Pancreas (tissue), 10 donors: ENCODE data around the gene BCR. TPM values are rescaled to one million over a fixed set of nuclear protein-coding genes. Genes with fewer than 3 reads are reported as not detected.

Experiments used
- ATAC-seq, 4 donors: fragments of 200-7000 bp; cut with Tn5 transposase; one replicate each; pipeline versions ENCODE4 v1.8.0 to v1.9.1; 2020; ENCODE audit warnings: mild to moderate bottlenecking in 4 of 4, moderate library complexity in 4 of 4
- DNase-seq, 6 donors: peaks; one replicate each; pipeline ENCODE4 v3.0.0-alpha.2; 2020
- FAIRE-seq: peaks from 2 replicates; lab custom pipeline; 2012; peaks lifted over from hg19 to GRCh38; lab: Jason Lieb, UNC
- H3K27ac ChIP-seq, 4 donors: fragments of 200-600 bp; sonication (generic); 1 replicate in 3 of 4; 2 replicates in 1 of 4; pipeline versions ENCODE4 v1.5.0 to v1.8.0; 2020
- H3K27me3 ChIP-seq, 4 donors: fragments of 200-600 bp; one replicate each; pipeline ENCODE4 v1.8.0; 2021
- H3K36me3 ChIP-seq, 3 donors: fragments of 200-600 bp; sonication (generic) in 1 of 3; one replicate each; pipeline versions ENCODE4 v1.5.0 to v1.8.0; 2020 to 2021
- H3K4me1 ChIP-seq, 3 donors: fragments of 200-600 bp; one replicate each; pipeline ENCODE4 v1.8.0; 2021
- H3K4me3 ChIP-seq, 4 donors: fragments of 200-600 bp; sonication (generic) in 2 of 4; one replicate each; pipeline versions ENCODE4 v1.5.0 to v1.8.0; 2020 to 2021
- H3K9me3 ChIP-seq, 4 donors: fragments of 200-600 bp; one replicate each; pipeline ENCODE4 v1.8.0; 2021
- CTCF ChIP-seq, 4 donors: fragments of 200-600 bp; sonication (generic) in 3 of 4; IDR thresholded peaks; one replicate each; pipeline versions ENCODE4 v1.5.0 to v1.8.0; 2021; ENCODE audit warnings: antibody characterized with exemption in 4 of 4
- WGBS, 2 donors: extraction: QIAGEN DNeasy Blood & Tissue Kit; methylation state at CpG; one replicate each; pipeline ENCODE4 v1.1.7; 2013; 5-methylcytosine and 5-hydroxymethylcytosine counted together
- intact Hi-C, 3 donors: fragments of 100-400 bp; cut with DNase I; formaldehyde crosslinking; loops; one replicate each; pipeline versions ENCODE4 v1.11.1 to v1.14.2; 2022
- polyA plus RNA-seq, 2 donors: library from polyadenylated mRNA; stranded (reverse); fragments of 200-250 nt; gene quantifications; one replicate each; pipeline ENCODE4 v1.2.3, GENCODE V29; 2013
- total RNA-seq, 6 donors: library from RNA; stranded (reverse); fragmentation: NEBNext Ultra II Directional in 4 of 6; extraction: Animal tissue kit (Norgen Biotek cat#: 25700) in 4 of 6; gene quantifications; one replicate each; pipeline versions ENCODE4 v1.2.1 to v1.2.4, GENCODE V29; 2021 to 2023
- donor health status: healthy with polysubstance abuse.
- donor health status: DM: no; HTN: no; CAD: no; lungs with moderate emphysema.
- donor health status: DM: no; HTN: no; CAD: no.
- donor health status: control.
- donor health status: control.
- donor health status: Bipolar disorder and iron deficiency.
- donor health status: DM: yes; HTN: yes; CAD: no.
- donor health status: DM: no; HTN: no; CAD: no.
- donor health status: DM: no; HTN: no; CAD: no.
- donor health status: DM: yes; HTN: yes; CAD: no.

Gene BCR
- total and polyA plus RNA-seq, 8 donors, result 15.5 to 35.9 (median 18.1) TPM

- DNase-seq (peak in 2 of 6 donors; percentile 46 to 58), ATAC-seq (peak; percentile 56 to 73 (median 61)), FAIRE-seq (no peak)
- H3K27ac ChIP-seq, result peak overlapping the region; percentile 52 to 80 (median 74)
- H3K4me1 ChIP-seq, result peaks cover 18 to 37% (median 19%) of the 10 kb centered on the region in 3 donors
- no peaks in the 10 kb centered on the region for H3K27me3 ChIP-seq
- no peak for TF ChIP-seq CTCF (IDR thresholded peaks at IDR 0.05)
- H3K36me3 ChIP-seq, result no peaks in the 10 kb centered on the region
- 26 to 32% methylated on average over 5 of the region's 5 CpGs for WGBS, 2 donors
- H3K9me3 ChIP-seq, result no peaks in the 10 kb centered on the region
- H3K4me3 ChIP-seq, result no peak overlapping the region
- intact Hi-C loops, result no loop called here
Measured at GRCh38 chr22:23200898-23201297, 20.6 kb downstream of the BCR start.

GRCh38 chr22:23202812-23203451 lies 22.6 kb downstream of the BCR start:
- Histone ChIP-seq H3K27ac (no peak overlapping the region), H3K4me3 (no peak overlapping the region), H3K27me3 (no peaks in the 10 kb centered on the region), H3K4me1 (peaks cover 18 to 39% (median 19%) of the 10 kb centered on the region in 3 donors), H3K36me3 (no peaks in the 10 kb centered on the region), H3K9me3 (no peaks in the 10 kb centered on the region)
- intact Hi-C loops, result no loop called here
- WGBS, 2 donors, result 72 to 78% methylated on average over 4 of the region's 4 CpGs
- DNase-seq (no peak), ATAC-seq (no peak), FAIRE-seq (no peak)
- no peak for TF ChIP-seq CTCF (IDR thresholded peaks at IDR 0.05)

GRCh38 chr22:23203452-23204124 lies 23.3 kb downstream of the BCR start:
- Histone ChIP-seq H3K4me1 (peaks cover 18 to 39% (median 19%) of the 10 kb centered on the region in 3 donors), H3K36me3 (no peaks in the 10 kb centered on the region), H3K9me3 (no peaks in the 10 kb centered on the region), H3K27me3 (no peaks in the 10 kb centered on the region), H3K4me3 (no peak overlapping the region), H3K27ac (no peak overlapping the region)
- intact Hi-C loops, result no loop called here
- no peak for ATAC-seq
- TF ChIP-seq CTCF (IDR thresholded peaks at IDR 0.05), result no peak
- no peak for FAIRE-seq
- DNase-seq, result no peak
- WGBS, 2 donors, result 83 to 91% methylated on average over 7 of the region's 7 CpGs

GRCh38 chr22:23204125-23204488 lies 23.8 kb downstream of the BCR start:
- DNase-seq (no peak), FAIRE-seq (no peak), ATAC-seq (no peak)
- intact Hi-C loops, result no loop called here
- Histone ChIP-seq H3K4me3 (no peak overlapping the region), H3K4me1 (peaks cover 18 to 39% (median 19%) of the 10 kb centered on the region in 3 donors), H3K36me3 (no peaks in the 10 kb centered on the region), H3K27me3 (no peaks in the 10 kb centered on the region), H3K9me3 (no peaks in the 10 kb centered on the region), H3K27ac (peak overlapping the region in 2 of 4 donors; percentile 19 to 25)
- no peak for TF ChIP-seq CTCF (IDR thresholded peaks at IDR 0.05)
- WGBS, 2 donors, result 90 to 93% methylated on average over 11 of the region's 11 CpGs
